Dendritic cell treated with granulocyte-macrophage colony-stimulating factor and Interleukin-4, amounts not matched to agents 40 ng/mL and 50 ng/mL, for 4 days (primary cell): ENCODE measurements around the gene COG3.
"Not testable (repeated sequence)": the region's sequence is repeated elsewhere in the genome, so short reads cannot be mapped to it uniquely, and the experiment has no call there.

Experiments
- H3K27ac Mint-ChIP-seq: one replicate; pipeline ENCODE4 v1.8.0; 2022; ENCODE audit warnings: mild to moderate bottlenecking, mixed read lengths
- H3K27me3 Mint-ChIP-seq: one replicate; pipeline ENCODE4 v1.8.0; 2022; ENCODE audit warnings: mild to moderate bottlenecking, mixed read lengths
- H3K36me3 Mint-ChIP-seq: one replicate; pipeline ENCODE4 v1.8.0; 2022; ENCODE audit warnings: low read depth, mixed read lengths
- H3K4me1 Mint-ChIP-seq: one replicate; pipeline ENCODE4 v1.8.0; 2022; ENCODE audit warnings: low read depth, mixed read lengths
- H3K4me3 Mint-ChIP-seq: one replicate; pipeline ENCODE4 v1.8.0; 2022; ENCODE audit warnings: mild to moderate bottlenecking, moderate library complexity, mixed read lengths
- H3K9me3 Mint-ChIP-seq: one replicate; pipeline ENCODE4 v1.8.0; 2022; ENCODE audit warnings: mixed read lengths
- intact Hi-C: fragments of 100-400 bp; cut with micrococcal nuclease; formaldehyde crosslinking; loops from one replicate; pipeline ENCODE4 v1.15.0; 2022

The COG3 gene

DNA sequence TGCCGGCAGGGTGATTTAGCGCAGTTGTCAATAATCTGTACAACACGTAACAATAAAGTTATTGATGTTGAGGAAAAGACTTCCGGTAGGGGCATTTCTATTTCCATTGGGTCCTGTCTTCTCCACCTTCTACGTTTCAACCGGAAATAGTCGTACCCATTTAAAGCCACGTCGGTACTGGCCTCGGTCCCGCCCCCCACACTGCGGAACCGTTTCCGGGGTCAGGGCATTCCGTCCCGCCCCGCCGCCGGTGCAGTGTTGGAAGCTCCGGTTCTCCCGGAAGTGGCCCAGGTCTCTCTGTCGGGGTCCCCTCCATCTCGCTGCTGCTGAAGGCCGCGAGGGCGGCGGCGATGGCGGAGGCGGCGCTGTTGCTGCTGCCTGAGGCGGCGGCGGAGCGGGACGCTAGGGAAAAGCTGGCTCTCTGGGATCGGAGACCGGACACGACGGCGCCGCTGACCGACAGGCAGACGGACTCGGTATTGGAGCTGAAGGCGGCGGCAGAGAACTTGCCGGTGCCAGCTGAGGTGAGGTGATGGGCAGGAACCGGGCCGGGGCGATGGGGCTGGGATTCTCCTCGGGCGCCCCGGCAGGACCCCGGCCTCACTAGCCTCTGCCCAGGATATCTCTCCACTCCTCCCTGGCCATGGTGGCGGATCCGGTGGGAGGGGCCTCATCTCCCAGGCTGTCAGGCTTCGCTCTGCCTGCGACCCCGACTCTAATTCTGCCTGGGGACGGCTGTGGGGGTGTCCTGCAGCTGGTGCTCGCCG lies at the start of gene COG3:
COG3 (plus strand) TSS at position 253 of the 767 bp plus-strand sequence; CDS start at position 351, 98 bp downstream.
- Mint-ChIP-seq H3K27ac (peak within 1 kb of the TSS; percentile 96), H3K27me3 (no peaks in the 10 kb centered on the region), H3K9me3 (no peaks in the 10 kb centered on the region), H3K4me1 (peaks cover 30% of the 10 kb centered on the region), H3K4me3 (peak within 1 kb of the TSS; percentile 91), H3K36me3 (peaks cover 19% of the 10 kb centered on the region)
- intact Hi-C loops = loop anchor here (1.0 to 10.0 kb wide), 3 partner anchors 47 to 120 kb away; partner anchors contain the start of genes SLC25A30 and TPT1

- H3K27ac Mint-ChIP-seq = peak overlapping the region; percentile 84
These were observed 49.6 kb upstream of the COG3 start for GRCh38 chr13:45415112-45415511.

DNA sequence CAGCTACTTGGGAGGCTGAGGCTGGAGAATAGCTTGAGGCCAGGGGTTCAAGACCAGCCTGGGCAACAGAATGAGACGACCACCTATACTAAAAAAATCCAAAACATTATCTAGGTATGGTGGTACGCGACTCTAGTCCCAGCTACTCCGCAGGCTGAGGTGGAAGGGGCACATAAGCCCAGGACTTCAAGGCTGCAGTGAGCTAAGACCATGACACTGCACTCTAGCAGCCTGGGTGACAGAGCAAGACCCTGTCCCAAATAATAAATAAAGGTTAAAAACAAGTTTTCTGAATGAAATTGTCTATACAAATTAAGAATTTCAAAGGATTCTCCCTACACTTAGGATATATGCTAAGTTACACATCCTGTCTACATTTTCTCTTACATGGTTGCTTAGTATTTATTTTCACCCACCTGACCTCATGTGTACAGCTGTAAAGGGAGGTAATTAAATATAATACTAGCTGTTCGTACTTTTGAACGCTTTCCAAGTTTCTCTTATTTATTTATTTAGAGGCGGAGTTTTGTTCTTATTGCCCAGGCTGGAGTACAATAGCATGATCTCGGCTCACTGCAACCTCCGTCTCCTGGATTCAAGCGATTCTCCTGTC lies 48.1 kb upstream of the COG3 start:
- peaks cover 1% of the 10 kb centered on the region for H3K27me3 Mint-ChIP-seq
- H3K9me3 Mint-ChIP-seq = no peaks in the 10 kb centered on the region
- H3K27ac Mint-ChIP-seq = peak overlapping the region; percentile 94
- peaks cover 31% of the 10 kb centered on the region for H3K4me1 Mint-ChIP-seq
- peaks cover 15% of the 10 kb centered on the region for H3K36me3 Mint-ChIP-seq
- intact Hi-C loops = loop anchor here (5.0 kb wide), 1 partner anchor 74 kb away; the partner anchor contains the start of gene TPT1
- H3K4me3 Mint-ChIP-seq = peak overlapping the region; percentile 99

More at GRCh38 chr13:45415112-45415511, 49.6 kb upstream of the COG3 start:
- Mint-ChIP-seq H3K4me3 (peak overlapping the region; percentile 63), H3K4me1 (peaks cover 44% of the 10 kb centered on the region), H3K36me3 (peaks cover 30% of the 10 kb centered on the region), H3K27me3 (no peaks in the 10 kb centered on the region), H3K9me3 (no peaks in the 10 kb centered on the region)
- intact Hi-C loops = loop anchor here (5.0 kb wide), 1 partner anchor 73 kb away; the partner anchor contains the start of gene TPT1

DNA sequence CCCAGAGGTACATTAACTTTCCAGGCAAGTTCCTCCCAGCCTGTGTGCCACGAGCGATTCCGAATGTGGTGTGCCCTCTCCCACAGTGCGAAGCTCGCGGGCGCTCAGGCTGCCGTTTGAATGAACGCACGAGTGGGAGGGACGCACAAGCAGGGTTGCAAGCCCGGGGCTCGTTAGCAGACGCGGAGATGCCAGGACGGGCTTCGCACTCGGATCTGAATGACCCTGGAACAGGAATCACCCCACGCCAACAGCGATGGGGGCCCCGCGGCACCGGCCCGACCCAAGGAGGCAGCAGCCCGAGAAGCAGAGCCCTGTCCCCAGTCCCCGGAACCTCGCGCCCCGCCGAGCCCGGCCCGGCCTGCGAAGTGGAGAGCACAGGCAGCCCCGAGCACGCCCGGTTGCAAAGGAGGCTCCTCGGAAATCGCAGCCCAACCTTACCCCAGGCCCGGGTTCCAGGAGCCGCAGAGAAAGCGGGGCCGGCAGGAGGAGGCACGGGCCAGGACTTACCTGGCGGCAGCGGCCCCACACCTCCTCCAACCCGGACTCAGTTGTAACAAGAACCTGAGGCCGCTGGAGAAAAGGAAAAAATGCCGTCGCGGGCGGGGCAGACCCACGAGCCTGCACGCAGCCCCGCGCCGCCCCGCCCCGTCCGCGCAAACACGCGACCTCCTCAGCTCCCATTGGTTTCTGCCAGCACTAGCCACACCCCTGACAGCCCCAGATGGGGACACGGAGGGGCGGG lies 46.8 kb upstream of the COG3 start, which contains the start of gene SLC25A30:
SLC25A30 (minus strand) TSS at position 584 of the 745 bp plus-strand sequence. CDS start 6,948 bp downstream, outside the sequence.
- peaks cover 12% of the 10 kb centered on the region for H3K36me3 Mint-ChIP-seq
- intact Hi-C loops = loop anchor here (1.0 to 5.0 kb wide), 2 partner anchors 46 to 76 kb away; partner anchors contain the start of genes COG3 and TPT1
- peak within 1 kb of the TSS; percentile 99 for H3K4me3 Mint-ChIP-seq
- no peaks in the 10 kb centered on the region for H3K9me3 Mint-ChIP-seq
- H3K27me3 Mint-ChIP-seq = peaks cover 1% of the 10 kb centered on the region
- H3K27ac Mint-ChIP-seq = peak within 1 kb of the TSS; percentile 94
- peaks cover 21% of the 10 kb centered on the region for H3K4me1 Mint-ChIP-seq

GRCh38 chr13:45419389-45419788 lies 45.4 kb upstream of the COG3 start:
- H3K9me3 Mint-ChIP-seq, H3K27me3 Mint-ChIP-seq, H3K4me3 Mint-ChIP-seq, H3K27ac Mint-ChIP-seq: not testable (repeated sequence)
- peaks cover 18% of the 10 kb centered on the region for H3K4me1 Mint-ChIP-seq
- peaks cover 12% of the 10 kb centered on the region for H3K36me3 Mint-ChIP-seq
- intact Hi-C loops = loop anchor here (5.0 kb wide), 1 partner anchor 77 kb away; the partner anchor contains the start of gene TPT1

DNA sequence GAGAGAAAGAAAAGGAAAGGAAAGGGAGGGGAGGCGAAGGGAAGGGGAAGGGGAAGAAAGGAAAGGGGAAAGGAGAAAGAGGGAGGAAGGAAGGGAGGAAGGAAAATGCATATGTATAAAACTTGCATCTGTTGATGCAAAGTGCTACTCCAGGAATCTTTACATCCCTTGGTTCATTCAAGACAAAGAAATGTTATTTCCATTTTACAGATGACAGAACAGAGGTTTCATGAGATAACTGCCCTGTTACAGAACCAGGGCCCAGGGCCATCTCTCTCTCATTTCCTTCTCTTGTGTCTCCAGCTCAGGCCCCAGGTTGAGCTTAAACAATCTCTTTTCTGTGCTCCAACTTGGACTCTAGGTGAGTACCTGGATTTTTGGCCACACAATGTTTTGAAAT lies 44.8 kb upstream of the COG3 start:
- Mint-ChIP-seq H3K36me3 (peaks cover 12% of the 10 kb centered on the region), H3K27me3 (peaks cover 1% of the 10 kb centered on the region), H3K9me3 (no peaks in the 10 kb centered on the region), H3K4me3 (no peak overlapping the region), H3K27ac (no peak overlapping the region), H3K4me1 (peaks cover 13% of the 10 kb centered on the region)
- intact Hi-C loops = loop anchor here (5.0 kb wide), 1 partner anchor 78 kb away; the partner anchor contains the start of gene TPT1

DNA sequence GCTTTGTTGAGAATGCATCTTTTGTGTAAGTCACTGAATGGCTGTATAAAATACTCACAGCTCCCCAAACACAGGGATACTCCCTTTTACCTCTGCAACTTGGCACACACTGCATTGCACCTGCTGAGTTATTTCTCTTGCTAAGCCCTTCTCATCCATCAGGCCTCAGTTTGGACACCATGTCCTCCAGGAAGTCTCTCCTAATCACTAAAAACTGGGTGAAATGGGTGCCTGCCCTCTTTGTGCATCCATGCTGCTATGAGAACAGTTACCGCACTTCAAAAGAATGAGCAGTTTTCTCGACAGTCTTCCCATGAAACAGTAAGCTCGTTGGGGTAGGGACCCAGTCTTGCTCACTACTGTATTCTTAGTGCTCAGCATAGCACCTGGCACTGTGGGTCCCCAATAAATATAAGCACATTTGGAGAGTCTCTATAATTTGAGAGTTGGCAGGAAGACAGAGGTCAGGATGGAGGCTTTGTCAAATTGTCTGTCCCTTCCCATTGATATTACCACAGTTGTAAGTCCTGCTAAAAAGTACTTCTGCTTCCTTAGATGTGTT lies 41.9 kb upstream of the COG3 start:
- H3K36me3 Mint-ChIP-seq = peaks cover 9% of the 10 kb centered on the region
- peaks cover 5% of the 10 kb centered on the region for H3K4me1 Mint-ChIP-seq
- intact Hi-C loops = no loop called here
- H3K4me3 Mint-ChIP-seq = no peak overlapping the region
- H3K9me3 Mint-ChIP-seq = no peaks in the 10 kb centered on the region
- peaks cover 1% of the 10 kb centered on the region for H3K27me3 Mint-ChIP-seq
- no peak overlapping the region for H3K27ac Mint-ChIP-seq

- H3K27ac Mint-ChIP-seq, H3K9me3 Mint-ChIP-seq, H3K4me3 Mint-ChIP-seq, H3K36me3 Mint-ChIP-seq, H3K27me3 Mint-ChIP-seq, intact Hi-C loops, H3K4me1 Mint-ChIP-seq: not testable (repeated sequence)
These were observed 38.5 kb upstream of the COG3 start for GRCh38 chr13:45426056-45426841.

DNA sequence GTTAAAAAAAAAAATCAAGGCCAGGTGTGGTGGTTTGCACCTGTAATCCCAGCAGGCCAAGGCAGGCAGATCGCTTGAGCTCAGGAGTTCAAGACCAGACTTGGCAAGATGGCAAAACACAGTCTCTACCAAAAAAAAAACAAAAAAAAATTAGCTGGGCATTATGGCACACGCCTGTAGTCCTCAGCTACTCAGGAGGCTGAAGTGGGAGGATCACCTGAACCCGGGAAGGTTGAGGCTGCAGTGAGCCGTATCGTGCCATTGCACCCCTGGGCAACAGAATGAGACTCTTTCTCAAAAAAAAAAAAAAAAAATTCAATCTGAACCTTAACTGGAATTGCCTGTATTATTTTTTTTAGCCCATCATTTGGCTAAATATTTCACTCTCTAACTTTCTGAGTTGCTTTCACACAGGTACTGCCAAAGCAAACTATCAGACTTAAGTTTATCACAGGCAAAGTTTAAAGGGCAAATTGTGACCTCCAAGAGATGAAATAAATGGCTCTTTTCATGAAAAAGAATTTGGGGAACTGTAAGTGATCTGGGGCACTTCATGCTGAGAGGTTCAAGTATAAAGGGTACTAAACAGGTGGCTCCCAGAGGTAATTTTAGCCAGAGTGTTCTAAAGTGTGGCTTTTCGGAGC lies 31.9 kb upstream of the COG3 start:
- H3K27ac Mint-ChIP-seq = no peak overlapping the region
- no peaks in the 10 kb centered on the region for H3K9me3 Mint-ChIP-seq
- H3K4me3 Mint-ChIP-seq = no peak overlapping the region
- intact Hi-C loops = no loop called here
- H3K27me3 Mint-ChIP-seq = no peaks in the 10 kb centered on the region
- H3K4me1 Mint-ChIP-seq = no peaks in the 10 kb centered on the region
- H3K36me3 Mint-ChIP-seq = no peaks in the 10 kb centered on the region

DNA sequence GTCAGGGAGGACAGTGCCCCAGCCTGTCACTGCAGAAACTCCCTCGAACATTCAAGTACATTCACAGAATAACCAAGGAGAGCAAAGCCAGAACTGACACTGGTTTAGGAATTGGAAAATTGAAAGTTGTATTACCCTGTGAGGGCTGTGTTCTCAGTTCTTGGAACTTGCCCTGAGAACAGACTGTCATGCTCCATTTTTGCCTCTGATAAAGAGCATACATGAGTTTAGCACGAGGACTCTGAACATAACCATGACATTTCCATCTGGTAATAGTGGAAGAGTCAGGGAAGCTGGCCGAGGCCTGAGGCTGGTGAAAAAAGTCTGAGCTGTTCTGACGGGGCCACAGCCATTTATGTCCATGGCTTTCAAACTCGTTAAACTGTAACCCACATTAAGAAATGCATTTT lies 31.4 kb upstream of the COG3 start:
- no peaks in the 10 kb centered on the region for H3K27me3 Mint-ChIP-seq
- no peaks in the 10 kb centered on the region for H3K4me1 Mint-ChIP-seq
- no peaks in the 10 kb centered on the region for H3K36me3 Mint-ChIP-seq
- H3K4me3 Mint-ChIP-seq = no peak overlapping the region
- no peak overlapping the region for H3K27ac Mint-ChIP-seq
- H3K9me3 Mint-ChIP-seq = no peaks in the 10 kb centered on the region
- intact Hi-C loops = no loop called here

DNA sequence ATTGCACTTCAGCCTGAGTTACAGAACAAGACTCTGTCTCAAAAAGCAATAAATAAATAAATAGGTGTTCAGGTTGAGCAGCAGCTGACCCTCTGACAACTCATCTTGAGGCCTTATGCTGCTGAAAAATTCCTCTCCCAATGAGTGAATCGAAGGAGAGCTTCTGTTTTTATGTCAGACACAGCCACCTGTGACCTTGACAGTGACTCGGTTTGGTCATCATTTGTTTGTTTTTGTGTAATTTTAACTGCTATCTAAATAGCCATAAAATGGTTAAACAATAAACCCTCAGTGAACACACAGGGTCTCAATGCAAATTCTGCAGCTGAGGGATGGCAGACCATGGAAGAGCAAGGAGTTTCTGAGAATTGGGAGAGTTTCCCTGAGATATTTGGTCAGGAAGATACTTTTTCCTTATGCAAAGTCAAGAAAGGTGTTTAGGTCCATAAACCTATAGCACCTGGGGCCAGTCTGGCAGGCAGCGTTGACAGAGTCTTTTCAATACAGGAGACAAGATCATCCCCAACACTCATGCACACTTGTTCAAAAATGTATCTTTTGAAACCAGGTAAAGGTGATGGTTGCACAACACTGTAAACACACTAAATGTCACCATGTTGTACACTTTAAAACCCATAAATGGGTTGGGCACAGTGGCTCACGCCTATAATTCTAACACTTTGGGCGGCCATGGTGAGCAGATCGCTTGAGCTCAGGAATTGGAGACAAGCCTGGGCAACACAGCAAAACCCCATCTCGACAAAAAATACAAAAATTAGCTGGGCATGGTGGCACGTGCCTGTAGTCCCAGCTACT lies 30.0 kb upstream of the COG3 start:
- Mint-ChIP-seq H3K4me3 (no peak overlapping the region), H3K27me3 (no peaks in the 10 kb centered on the region), H3K4me1 (no peaks in the 10 kb centered on the region), H3K36me3 (no peaks in the 10 kb centered on the region), H3K9me3 (no peaks in the 10 kb centered on the region), H3K27ac (no peak overlapping the region)
- intact Hi-C loops = no loop called here

DNA sequence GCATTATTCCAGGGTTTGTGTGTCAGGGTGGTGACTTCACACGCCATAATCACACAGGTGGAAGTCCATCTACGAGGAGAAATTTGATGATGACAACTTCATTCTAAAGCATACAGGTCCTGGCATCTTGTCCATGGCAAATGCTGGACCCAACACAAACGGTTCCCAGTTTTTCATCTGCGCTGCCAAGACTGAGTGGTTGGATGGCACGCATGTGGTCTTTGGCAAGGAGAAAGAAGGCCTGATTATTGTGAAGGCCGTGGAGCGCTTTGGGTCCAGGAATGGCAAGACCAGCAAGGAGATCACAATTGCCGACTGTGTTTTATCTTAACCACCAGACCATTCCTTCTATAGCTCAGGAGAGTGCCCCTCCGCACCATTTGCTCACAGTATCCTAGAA lies 28.4 kb upstream of the COG3 start:
- no peaks in the 10 kb centered on the region for H3K4me1 Mint-ChIP-seq
- H3K27me3 Mint-ChIP-seq = no peaks in the 10 kb centered on the region
- H3K4me3 Mint-ChIP-seq = no peak overlapping the region
- H3K36me3 Mint-ChIP-seq = no peaks in the 10 kb centered on the region
- intact Hi-C loops = no loop called here
- H3K9me3 Mint-ChIP-seq = no peaks in the 10 kb centered on the region
- H3K27ac Mint-ChIP-seq = no peak overlapping the region
